HUES48 (cell line): ENCODE data around the gene GJD4.

Source experiments
- H3K27ac ChIP-seq: one replicate; pipeline ENCODE4 v1.7.0; 2013; ENCODE audit warnings: low read depth, low read length, inconsistent platforms
- H3K27me3 ChIP-seq: 2 replicates; pipeline ENCODE4 v1.6.1; 2013; ENCODE audit warnings: mild to moderate bottlenecking, low read length; ENCODE audit not compliant: control insufficient read depth, insufficient read depth
- H3K36me3 ChIP-seq: 2 replicates; pipeline ENCODE4 v1.6.1; 2013; ENCODE audit warnings: low read length; ENCODE audit not compliant: control insufficient read depth, insufficient read depth
- H3K4me1 ChIP-seq: 2 replicates; pipeline ENCODE4 v1.6.1; 2013; ENCODE audit warnings: mild to moderate bottlenecking, low read length; ENCODE audit not compliant: control insufficient read depth, insufficient read depth
- H3K4me3 ChIP-seq: 2 replicates; pipeline ENCODE4 v1.5.1; 2013; ENCODE audit warnings: mild to moderate bottlenecking, low read depth, low read length
- H3K9ac ChIP-seq: 2 replicates; pipeline ENCODE4 v1.6.1; 2013; ENCODE audit warnings: mild to moderate bottlenecking, low read depth, low read length, moderate library complexity
- H3K9me3 ChIP-seq: 2 replicates; pipeline ENCODE4 v1.6.1; 2013; ENCODE audit warnings: low read length; ENCODE audit not compliant: control insufficient read depth, insufficient read depth

The GJD4 gene

DNA sequence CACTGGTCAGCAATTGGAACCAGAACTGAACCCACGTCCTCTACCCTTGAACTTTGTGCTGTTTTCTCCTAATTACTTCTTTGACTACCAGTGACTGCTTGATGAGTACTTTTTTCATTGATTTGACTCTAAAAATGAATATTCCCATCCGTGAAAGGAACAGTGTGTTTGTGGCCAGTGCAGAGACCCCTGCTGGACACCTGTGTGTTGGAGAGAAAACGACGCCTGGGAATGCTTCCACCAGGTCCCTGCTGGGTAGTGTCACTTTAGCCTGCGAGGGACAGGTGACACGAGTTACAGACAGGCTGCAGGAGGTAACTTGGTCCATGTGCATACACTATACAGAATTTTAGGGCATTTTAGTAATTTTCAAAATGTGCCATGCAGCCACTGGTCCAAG lies 6.8 kb upstream of the GJD4 start:
- H3K27ac ChIP-seq, result no peak overlapping the region
- no peaks in the 10 kb centered on the region for H3K27me3 ChIP-seq
- no peak overlapping the region for H3K9ac ChIP-seq
- H3K9me3 ChIP-seq, result no peaks in the 10 kb centered on the region
- peaks cover 20% of the 10 kb centered on the region for H3K4me1 ChIP-seq
- no peak overlapping the region for H3K4me3 ChIP-seq
- no peaks in the 10 kb centered on the region for H3K36me3 ChIP-seq

DNA sequence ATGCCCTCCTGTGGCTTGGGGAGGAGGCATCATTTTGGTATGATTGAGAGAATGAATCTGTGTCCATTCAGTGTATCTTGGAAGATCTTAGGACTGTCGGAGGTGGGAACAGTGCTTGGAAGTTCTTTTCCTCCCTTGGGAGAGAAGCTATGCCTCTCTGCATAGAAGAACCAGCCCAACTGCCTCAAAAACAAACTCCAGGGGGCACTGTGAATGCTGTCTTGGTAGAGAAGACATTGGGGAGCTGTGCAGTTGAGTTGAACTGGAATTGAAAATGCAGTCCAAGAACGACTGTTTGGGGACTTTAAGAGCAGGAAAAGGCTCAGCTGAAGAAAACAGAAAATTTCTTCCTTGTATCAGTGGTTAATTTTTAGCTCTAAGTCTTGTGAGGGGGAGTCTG lies 4.9 kb upstream of the GJD4 start:
- no peaks in the 10 kb centered on the region for H3K36me3 ChIP-seq
- H3K4me3 ChIP-seq, result no peak overlapping the region
- H3K9ac ChIP-seq, result no peak overlapping the region
- no peaks in the 10 kb centered on the region for H3K27me3 ChIP-seq
- H3K4me1 ChIP-seq, result peaks cover 5% of the 10 kb centered on the region
- no peaks in the 10 kb centered on the region for H3K9me3 ChIP-seq
- H3K27ac ChIP-seq, result no peak overlapping the region

DNA sequence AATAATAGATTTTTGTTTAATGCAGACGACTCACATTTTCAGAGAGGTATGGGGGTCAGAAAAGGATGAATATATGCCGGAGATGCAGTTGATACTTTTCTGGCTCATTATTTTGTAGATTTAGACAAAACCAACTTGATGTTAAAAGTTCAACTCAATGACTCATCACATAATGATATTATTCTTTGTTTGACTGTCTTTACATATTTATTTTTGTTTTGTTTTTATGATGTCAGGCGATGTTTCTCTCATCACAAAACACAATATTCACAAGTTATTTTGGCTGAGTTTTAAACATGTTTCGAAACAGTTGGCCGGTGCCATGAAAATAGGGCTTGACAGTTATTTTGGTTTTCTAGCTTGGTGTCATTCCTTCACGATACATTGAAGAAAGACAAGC lies 1.3 kb downstream of the GJD4 start:
- Histone ChIP-seq H3K36me3 (no peaks in the 10 kb centered on the region), H3K4me1 (no peaks in the 10 kb centered on the region), H3K4me3 (no peak overlapping the region), H3K27ac (no peak overlapping the region), H3K9ac (no peak overlapping the region), H3K9me3 (peaks cover 5% of the 10 kb centered on the region), H3K27me3 (peaks cover 11% of the 10 kb centered on the region; the same call in 1 of the 2 replicates)

DNA sequence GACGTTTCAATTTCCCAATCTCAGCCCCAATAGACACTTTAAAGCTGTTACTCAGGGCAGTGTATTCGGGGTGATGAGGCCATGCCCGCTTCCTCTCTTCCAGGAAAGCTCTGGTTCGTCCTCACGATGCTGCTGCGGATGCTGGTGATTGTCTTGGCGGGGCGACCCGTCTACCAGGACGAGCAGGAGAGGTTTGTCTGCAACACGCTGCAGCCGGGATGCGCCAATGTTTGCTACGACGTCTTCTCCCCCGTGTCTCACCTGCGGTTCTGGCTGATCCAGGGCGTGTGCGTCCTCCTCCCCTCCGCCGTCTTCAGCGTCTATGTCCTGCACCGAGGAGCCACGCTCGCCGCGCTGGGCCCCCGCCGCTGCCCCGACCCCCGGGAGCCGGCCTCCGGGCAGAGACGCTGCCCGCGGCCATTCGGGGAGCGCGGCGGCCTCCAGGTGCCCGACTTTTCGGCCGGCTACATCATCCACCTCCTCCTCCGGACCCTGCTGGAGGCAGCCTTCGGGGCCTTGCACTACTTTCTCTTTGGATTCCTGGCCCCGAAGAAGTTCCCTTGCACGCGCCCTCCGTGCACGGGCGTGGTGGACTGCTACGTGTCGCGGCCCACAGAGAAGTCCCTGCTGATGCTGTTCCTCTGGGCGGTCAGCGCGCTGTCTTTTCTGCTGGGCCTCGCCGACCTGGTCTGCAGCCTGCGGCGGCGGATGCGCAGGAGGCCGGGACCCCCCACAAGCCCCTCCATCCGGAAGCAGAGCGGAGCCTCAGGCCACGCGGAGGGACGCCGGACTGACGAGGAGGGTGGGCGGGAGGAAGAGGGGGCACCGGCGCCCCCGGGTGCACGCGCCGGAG lies 2.6 kb downstream of the GJD4 start:
- Histone ChIP-seq H3K4me3 (no peak overlapping the region), H3K9ac (no peak overlapping the region), H3K27me3 (peaks cover 11% of the 10 kb centered on the region; the same call in 1 of the 2 replicates), H3K27ac (no peak overlapping the region), H3K36me3 (no peaks in the 10 kb centered on the region), H3K9me3 (peaks cover 5% of the 10 kb centered on the region), H3K4me1 (no peaks in the 10 kb centered on the region; the same call in 1 of the 2 replicates)

DNA sequence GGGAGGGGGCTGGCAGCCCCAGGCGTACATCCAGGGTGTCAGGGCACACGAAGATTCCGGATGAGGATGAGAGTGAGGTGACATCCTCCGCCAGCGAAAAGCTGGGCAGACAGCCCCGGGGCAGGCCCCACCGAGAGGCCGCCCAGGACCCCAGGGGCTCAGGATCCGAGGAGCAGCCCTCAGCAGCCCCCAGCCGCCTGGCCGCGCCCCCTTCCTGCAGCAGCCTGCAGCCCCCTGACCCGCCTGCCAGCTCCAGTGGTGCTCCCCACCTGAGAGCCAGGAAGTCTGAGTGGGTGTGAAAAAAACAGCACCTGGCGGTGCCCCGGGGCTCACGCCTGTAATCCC lies 3.2 kb downstream of the GJD4 start:
- no peaks in the 10 kb centered on the region for H3K36me3 ChIP-seq
- H3K4me3 ChIP-seq, result no peak overlapping the region
- no peak overlapping the region for H3K9ac ChIP-seq
- H3K27me3 ChIP-seq, result peaks cover 11% of the 10 kb centered on the region; the same call in 1 of the 2 replicates
- no peaks in the 10 kb centered on the region; the same call in 1 of the 2 replicates for H3K4me1 ChIP-seq
- peaks cover 5% of the 10 kb centered on the region for H3K9me3 ChIP-seq
- no peak overlapping the region for H3K27ac ChIP-seq

DNA sequence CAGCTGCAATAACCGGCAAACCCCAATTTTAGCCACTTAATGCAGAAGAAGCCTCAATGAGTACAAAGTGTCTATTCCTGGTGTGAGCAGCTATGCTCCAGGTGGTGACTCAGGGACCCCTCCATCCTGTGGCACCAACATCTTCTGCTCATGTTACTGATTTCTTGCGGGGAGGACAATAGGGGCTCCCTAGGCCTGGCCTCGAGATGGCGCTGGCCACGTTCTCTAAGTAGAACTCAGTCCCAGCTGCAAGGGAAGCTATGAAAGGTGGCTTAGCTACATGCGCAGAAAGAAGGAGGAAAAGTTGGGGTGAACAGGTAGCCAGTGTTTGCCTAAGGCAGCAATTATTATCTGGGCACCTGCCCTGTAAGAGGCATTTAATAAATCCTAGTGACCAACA lies 6.6 kb downstream of the GJD4 start:
- H3K27ac ChIP-seq, result no peak overlapping the region
- H3K36me3 ChIP-seq, result no peaks in the 10 kb centered on the region
- no peak overlapping the region for H3K9ac ChIP-seq
- H3K4me3 ChIP-seq, result no peak overlapping the region
- no peaks in the 10 kb centered on the region; the same call in 1 of the 2 replicates for H3K4me1 ChIP-seq
- H3K27me3 ChIP-seq, result peaks cover 11% of the 10 kb centered on the region; the same call in 1 of the 2 replicates
- peaks cover 5% of the 10 kb centered on the region for H3K9me3 ChIP-seq

DNA sequence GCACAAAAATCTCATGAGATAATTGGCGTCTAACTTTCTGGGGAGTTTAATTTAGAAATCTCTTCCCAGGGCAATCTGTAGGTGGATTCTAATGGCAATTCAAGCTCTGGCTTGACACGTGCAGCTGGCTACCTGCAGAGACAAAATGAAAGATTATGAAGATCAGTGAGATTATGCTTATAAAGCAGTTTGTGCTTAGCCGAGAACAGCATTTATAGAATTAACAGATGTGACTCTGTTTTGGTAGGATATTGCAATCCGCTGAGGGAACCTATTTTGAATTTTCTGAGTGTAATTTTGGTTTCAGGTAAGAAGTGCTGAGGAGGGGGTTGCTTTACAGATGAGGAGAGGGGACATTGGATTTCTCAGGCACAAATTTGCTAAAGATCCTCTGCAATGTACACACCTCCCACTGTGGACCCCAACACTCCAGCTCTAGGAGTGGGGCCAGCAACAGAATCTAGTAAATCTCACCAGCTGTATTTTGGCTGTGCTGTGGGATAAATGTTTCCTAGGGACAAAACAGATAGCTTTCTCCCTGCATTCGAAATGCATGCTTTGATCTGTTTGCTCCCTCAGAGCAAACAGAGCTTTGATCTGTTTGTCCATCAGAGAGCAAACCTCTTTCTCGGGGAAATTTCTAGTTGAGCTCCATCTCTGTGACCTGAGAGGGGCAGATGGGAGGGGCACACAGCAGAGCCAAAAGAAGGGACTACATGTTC lies 7.4 kb downstream of the GJD4 start:
- Histone ChIP-seq H3K27me3 (peaks cover 4% of the 10 kb centered on the region; the same call in 1 of the 2 replicates), H3K4me3 (no peak overlapping the region), H3K9ac (no peak overlapping the region), H3K9me3 (peaks cover 5% of the 10 kb centered on the region), H3K4me1 (no peaks in the 10 kb centered on the region; the same call in 1 of the 2 replicates), H3K36me3 (no peaks in the 10 kb centered on the region), H3K27ac (no peak overlapping the region)

DNA sequence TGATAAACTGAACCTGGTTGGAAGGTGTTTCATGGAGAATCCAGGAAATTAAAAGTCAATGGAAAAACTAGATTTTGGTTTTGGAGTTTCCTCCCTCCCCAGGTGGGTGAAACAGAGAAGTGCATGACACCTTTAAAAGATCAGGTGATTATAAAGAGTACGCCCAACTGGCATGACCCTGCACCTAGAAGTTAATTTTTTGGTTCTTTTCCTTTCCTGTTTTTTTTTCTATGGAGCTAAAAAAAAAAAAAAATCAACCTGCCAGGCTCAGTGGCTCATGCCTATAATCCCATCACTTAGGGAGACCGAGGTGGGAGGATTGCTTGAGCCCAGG lies 7.9 kb downstream of the GJD4 start:
- H3K4me3 ChIP-seq, result no peak overlapping the region
- H3K27ac ChIP-seq, result no peak overlapping the region
- no peaks in the 10 kb centered on the region for H3K27me3 ChIP-seq
- peaks cover 5% of the 10 kb centered on the region for H3K9me3 ChIP-seq
- H3K9ac ChIP-seq, result no peak overlapping the region
- no peaks in the 10 kb centered on the region for H3K36me3 ChIP-seq
- H3K4me1 ChIP-seq, result no peaks in the 10 kb centered on the region; the same call in 1 of the 2 replicates

DNA sequence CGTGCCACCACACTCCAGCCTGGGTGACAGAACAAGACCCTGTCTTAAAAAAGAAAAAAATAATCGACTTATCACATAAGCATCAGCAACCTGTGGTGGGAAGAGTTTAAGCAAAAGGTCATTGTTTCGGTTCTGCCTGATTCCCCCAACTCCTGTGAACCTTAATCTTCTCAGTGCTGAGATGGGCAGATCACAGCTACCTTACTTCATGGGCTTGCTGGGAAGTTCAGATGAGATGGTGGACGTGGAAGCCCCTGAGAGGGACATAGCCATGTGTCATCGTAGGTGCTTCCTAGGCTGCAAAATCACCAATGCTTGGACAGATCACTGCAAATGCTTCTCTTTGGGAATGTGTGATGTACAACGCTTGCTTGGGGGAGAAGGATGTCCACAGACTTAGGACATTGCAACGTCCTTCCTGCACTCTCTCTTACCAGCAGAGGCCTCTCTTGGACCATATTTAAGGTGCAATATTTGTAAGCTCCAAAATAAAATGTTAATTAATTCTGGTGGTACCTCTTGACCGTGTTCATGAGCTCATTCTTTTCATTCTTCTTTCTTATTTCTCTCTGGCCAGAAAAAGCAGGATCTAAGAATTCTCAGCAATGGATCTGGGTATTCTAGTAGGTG lies 8.6 kb downstream of the GJD4 start:
- no peaks in the 10 kb centered on the region; the same call in 1 of the 2 replicates for H3K4me1 ChIP-seq
- no peaks in the 10 kb centered on the region for H3K36me3 ChIP-seq
- H3K9me3 ChIP-seq, result peaks cover 5% of the 10 kb centered on the region
- H3K27me3 ChIP-seq, result no peaks in the 10 kb centered on the region
- no peak overlapping the region for H3K27ac ChIP-seq
- H3K9ac ChIP-seq, result no peak overlapping the region
- no peak overlapping the region for H3K4me3 ChIP-seq

DNA sequence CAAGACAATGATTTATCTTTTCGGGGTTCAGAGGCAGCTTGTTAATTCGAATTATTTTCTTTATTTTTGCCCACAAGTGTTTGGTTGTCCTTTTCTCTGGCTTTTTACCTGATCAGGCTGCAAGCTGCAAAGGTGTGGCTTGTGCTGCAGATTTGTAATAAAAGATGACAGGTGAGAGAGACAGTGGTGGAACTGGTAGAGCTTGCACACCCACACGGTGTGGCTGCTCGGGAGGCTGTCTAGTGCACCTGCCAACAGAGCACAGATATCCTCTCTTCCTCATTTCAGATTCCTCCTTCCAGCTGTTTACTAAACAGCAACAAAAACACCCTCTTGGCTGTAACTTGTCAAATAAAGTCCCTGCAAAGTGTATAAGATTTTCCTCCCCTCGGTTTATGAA lies 9.2 kb downstream of the GJD4 start:
- H3K9ac ChIP-seq, result no peak overlapping the region
- H3K4me1 ChIP-seq, result no peaks in the 10 kb centered on the region; the same call in 1 of the 2 replicates
- H3K36me3 ChIP-seq, result no peaks in the 10 kb centered on the region
- no peak overlapping the region for H3K27ac ChIP-seq
- H3K4me3 ChIP-seq, result no peak overlapping the region
- H3K27me3 ChIP-seq, result no peaks in the 10 kb centered on the region
- H3K9me3 ChIP-seq, result peaks cover 5% of the 10 kb centered on the region
